Measurements from ENCODE around the gene CFAP299. TPM values are rescaled to one million over a fixed set of nuclear protein-coding genes. Genes with fewer than 3 reads are reported as not detected.

The CFAP299 gene
- polyA plus RNA-seq, 2 donors = not detected

DNA sequence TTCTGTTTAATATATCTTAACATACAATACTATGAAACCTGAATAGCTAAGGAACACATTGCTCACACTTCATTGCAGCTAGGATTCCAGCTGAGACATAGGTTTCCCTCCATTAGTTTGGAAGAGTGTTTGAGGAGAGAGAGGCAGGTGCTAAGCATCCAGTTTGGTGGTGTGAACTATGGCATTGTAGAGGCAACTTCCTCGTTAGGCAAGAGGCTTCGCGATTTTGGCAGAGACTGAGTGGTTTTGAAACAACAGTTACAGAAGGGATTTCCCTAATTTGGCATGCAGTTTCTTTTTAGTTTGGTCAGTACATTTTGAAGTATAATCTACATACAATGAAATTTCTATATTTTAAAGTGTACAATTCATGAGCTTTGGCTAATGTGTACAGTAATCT lies 577.9 kb downstream of the CFAP299 start:
- Histone ChIP-seq H3K27me3 (ENCODE audit: control insufficient read depth in 1 of 2, insufficient read depth in 2 of 2, low read length in 2 of 2) (peaks cover 0 to 4% of the 10 kb centered on the region in 2 donors), H3K4me3 (ENCODE audit: low read depth in 1 of 2, low read length in 2 of 2) (no peak overlapping the region), H3K4me1 (ENCODE audit: control insufficient read depth in 2 of 2, insufficient read depth in 2 of 2, low read length in 1 of 2) (no peaks in the 10 kb centered on the region), H3K27ac (ENCODE audit: low read depth in 2 of 2, low read length in 1 of 2) (no peak overlapping the region), H3K9me3 (ENCODE audit: control insufficient read depth in 2 of 2, insufficient read depth in 1 of 2, low read depth in 1 of 2, low read length in 1 of 2) (no peaks in the 10 kb centered on the region), H3K36me3 (ENCODE audit: control insufficient read depth in 2 of 2, insufficient read depth in 2 of 2, low read length in 1 of 2) (no peaks in the 10 kb centered on the region)
- WGBS, 2 donors = 39 to 46% methylated on average over 3 of the region's 3 CpGs

- no peaks in the 10 kb centered on the region for H3K36me3 ChIP-seq (ENCODE audit: control insufficient read depth in 2 of 2, insufficient read depth in 2 of 2, low read length in 1 of 2)
- H3K27me3 ChIP-seq (ENCODE audit: control insufficient read depth in 1 of 2, insufficient read depth in 2 of 2, low read length in 2 of 2) = peaks cover 0 to 2% of the 10 kb centered on the region in 2 donors
- no peak overlapping the region for H3K27ac ChIP-seq (ENCODE audit: low read depth in 2 of 2, low read length in 1 of 2)
- H3K4me3 ChIP-seq (ENCODE audit: low read depth in 1 of 2, low read length in 2 of 2) = no peak overlapping the region
- H3K9me3 ChIP-seq (ENCODE audit: control insufficient read depth in 2 of 2, insufficient read depth in 1 of 2, low read depth in 1 of 2, low read length in 1 of 2) = no peaks in the 10 kb centered on the region
- H3K4me1 ChIP-seq (ENCODE audit: control insufficient read depth in 2 of 2, insufficient read depth in 2 of 2, low read length in 1 of 2) = no peaks in the 10 kb centered on the region
- WGBS, 2 donors = 91% methylated on average over 3 of the region's 3 CpGs
Observed at GRCh38 chr4:80916770-80917169, 581.2 kb downstream of the CFAP299 start.

- H3K36me3 ChIP-seq (ENCODE audit: control insufficient read depth in 2 of 2, insufficient read depth in 2 of 2, low read length in 1 of 2) = no peaks in the 10 kb centered on the region
- no peak overlapping the region for H3K27ac ChIP-seq (ENCODE audit: low read depth in 2 of 2, low read length in 1 of 2)
- no peaks in the 10 kb centered on the region for H3K4me1 ChIP-seq (ENCODE audit: control insufficient read depth in 2 of 2, insufficient read depth in 2 of 2, low read length in 1 of 2)
- no peaks in the 10 kb centered on the region for H3K9me3 ChIP-seq (ENCODE audit: control insufficient read depth in 2 of 2, insufficient read depth in 1 of 2, low read depth in 1 of 2, low read length in 1 of 2)
- H3K27me3 ChIP-seq (ENCODE audit: control insufficient read depth in 1 of 2, insufficient read depth in 2 of 2, low read length in 2 of 2) = peaks cover 0 to 2% of the 10 kb centered on the region in 2 donors
- no peak overlapping the region for H3K4me3 ChIP-seq (ENCODE audit: low read depth in 1 of 2, low read length in 2 of 2)
Observed at GRCh38 chr4:80918004-80918403, 582.5 kb downstream of the CFAP299 start.

DNA sequence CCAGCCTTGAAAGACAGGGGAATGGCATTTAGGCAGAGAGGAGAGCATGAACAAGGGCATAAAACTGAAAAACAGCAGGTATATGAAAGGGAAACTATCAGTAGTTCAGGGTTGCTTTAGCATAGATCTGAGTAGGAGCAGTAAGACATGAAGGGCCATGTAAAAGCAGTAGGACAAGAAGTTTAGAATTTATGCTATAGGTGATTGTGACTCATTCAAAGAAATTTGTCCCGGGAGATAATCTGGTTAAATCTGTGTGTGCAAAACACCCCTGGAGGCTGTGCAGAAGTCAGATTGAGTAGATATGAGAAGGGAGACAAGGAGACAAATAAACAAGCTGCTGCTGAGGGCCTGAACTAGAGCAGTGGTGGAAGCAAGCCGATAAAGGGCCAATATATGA lies 585.9 kb downstream of the CFAP299 start:
- WGBS, 2 donors = 57 to 68% methylated on average over 2 of the region's 2 CpGs
- H3K36me3 ChIP-seq (ENCODE audit: control insufficient read depth in 2 of 2, insufficient read depth in 2 of 2, low read length in 1 of 2) = no peaks in the 10 kb centered on the region
- no peak overlapping the region for H3K27ac ChIP-seq (ENCODE audit: low read depth in 2 of 2, low read length in 1 of 2)
- no peak overlapping the region for H3K4me3 ChIP-seq (ENCODE audit: low read depth in 1 of 2, low read length in 2 of 2)
- no peaks in the 10 kb centered on the region for H3K4me1 ChIP-seq (ENCODE audit: control insufficient read depth in 2 of 2, insufficient read depth in 2 of 2, low read length in 1 of 2)
- H3K9me3 ChIP-seq (ENCODE audit: control insufficient read depth in 2 of 2, insufficient read depth in 1 of 2, low read depth in 1 of 2, low read length in 1 of 2) = no peaks in the 10 kb centered on the region
- H3K27me3 ChIP-seq (ENCODE audit: control insufficient read depth in 1 of 2, insufficient read depth in 2 of 2, low read length in 2 of 2) = peaks cover 0 to 2% of the 10 kb centered on the region in 2 donors

GRCh38 chr4:80922941-80923340 lies 587.4 kb downstream of the CFAP299 start:
- Histone ChIP-seq H3K4me3 (ENCODE audit: low read depth in 1 of 2, low read length in 2 of 2) (no peak overlapping the region), H3K36me3 (ENCODE audit: control insufficient read depth in 2 of 2, insufficient read depth in 2 of 2, low read length in 1 of 2) (no peaks in the 10 kb centered on the region), H3K27ac (ENCODE audit: low read depth in 2 of 2, low read length in 1 of 2) (no peak overlapping the region), H3K27me3 (ENCODE audit: control insufficient read depth in 1 of 2, insufficient read depth in 2 of 2, low read length in 2 of 2) (no peaks in the 10 kb centered on the region), H3K9me3 (ENCODE audit: control insufficient read depth in 2 of 2, insufficient read depth in 1 of 2, low read depth in 1 of 2, low read length in 1 of 2) (no peaks in the 10 kb centered on the region), H3K4me1 (ENCODE audit: control insufficient read depth in 2 of 2, insufficient read depth in 2 of 2, low read length in 1 of 2) (no peaks in the 10 kb centered on the region)
- WGBS, 2 donors = 82 to 85% methylated on average over 2 of the region's 2 CpGs

DNA sequence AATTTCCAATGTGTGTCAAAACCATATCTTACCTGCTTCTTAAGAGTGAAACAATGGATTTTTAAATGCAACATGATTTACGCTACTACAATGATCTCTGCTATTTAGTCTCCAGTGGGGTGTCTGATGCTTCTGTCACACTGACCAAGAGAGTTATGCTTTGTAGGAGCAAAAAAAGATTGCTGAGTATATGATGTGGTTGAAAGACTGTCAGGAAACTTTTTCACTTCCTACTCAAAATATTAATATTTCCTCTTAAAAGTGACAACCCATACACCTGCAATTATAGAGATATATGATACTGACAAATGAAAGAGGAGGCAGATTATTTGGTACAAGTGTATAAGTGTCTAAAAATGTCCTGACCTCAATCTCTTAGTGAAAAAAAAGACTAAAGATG lies 589.8 kb downstream of the CFAP299 start:
- no peaks in the 10 kb centered on the region for H3K9me3 ChIP-seq (ENCODE audit: control insufficient read depth in 2 of 2, insufficient read depth in 1 of 2, low read depth in 1 of 2, low read length in 1 of 2)
- WGBS, 2 donors = 94 to 100% methylated on average over 1 of the region's 1 CpG
- no peak overlapping the region for H3K27ac ChIP-seq (ENCODE audit: low read depth in 2 of 2, low read length in 1 of 2)
- H3K4me1 ChIP-seq (ENCODE audit: control insufficient read depth in 2 of 2, insufficient read depth in 2 of 2, low read length in 1 of 2) = no peaks in the 10 kb centered on the region
- no peak overlapping the region for H3K4me3 ChIP-seq (ENCODE audit: low read depth in 1 of 2, low read length in 2 of 2)
- no peaks in the 10 kb centered on the region for H3K36me3 ChIP-seq (ENCODE audit: control insufficient read depth in 2 of 2, insufficient read depth in 2 of 2, low read length in 1 of 2)
- no peaks in the 10 kb centered on the region for H3K27me3 ChIP-seq (ENCODE audit: control insufficient read depth in 1 of 2, insufficient read depth in 2 of 2, low read length in 2 of 2)

DNA sequence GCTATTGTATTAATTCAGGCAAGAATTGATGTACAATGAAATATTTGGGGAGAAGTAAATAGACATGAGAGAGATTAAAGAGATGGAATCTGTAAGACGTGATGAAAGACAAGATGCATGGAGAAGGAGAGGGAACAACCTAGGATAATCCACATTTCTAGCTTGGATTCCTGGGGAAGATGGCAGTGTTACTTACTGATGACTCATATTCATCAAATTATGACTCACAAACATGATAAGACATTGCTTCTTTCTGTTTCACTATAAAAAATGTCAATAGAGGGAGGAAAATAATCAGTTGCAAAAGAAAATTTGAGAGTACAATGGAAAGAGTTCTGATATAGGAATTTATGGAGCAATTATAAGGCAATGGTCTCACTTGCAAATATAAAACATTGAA lies 590.9 kb downstream of the CFAP299 start:
- Histone ChIP-seq H3K36me3 (ENCODE audit: control insufficient read depth in 2 of 2, insufficient read depth in 2 of 2, low read length in 1 of 2) (no peaks in the 10 kb centered on the region), H3K4me1 (ENCODE audit: control insufficient read depth in 2 of 2, insufficient read depth in 2 of 2, low read length in 1 of 2) (no peaks in the 10 kb centered on the region), H3K4me3 (ENCODE audit: low read depth in 1 of 2, low read length in 2 of 2) (no peak overlapping the region), H3K27ac (ENCODE audit: low read depth in 2 of 2, low read length in 1 of 2) (no peak overlapping the region), H3K27me3 (ENCODE audit: control insufficient read depth in 1 of 2, insufficient read depth in 2 of 2, low read length in 2 of 2) (no peaks in the 10 kb centered on the region), H3K9me3 (ENCODE audit: control insufficient read depth in 2 of 2, insufficient read depth in 1 of 2, low read depth in 1 of 2, low read length in 1 of 2) (no peaks in the 10 kb centered on the region)
- WGBS, 2 donors = 57 to 59% methylated on average over 1 of the region's 1 CpG

GRCh38 chr4:80926891-80927290 lies 591.4 kb downstream of the CFAP299 start:
- Histone ChIP-seq H3K4me1 (ENCODE audit: control insufficient read depth in 2 of 2, insufficient read depth in 2 of 2, low read length in 1 of 2) (no peaks in the 10 kb centered on the region), H3K9me3 (ENCODE audit: control insufficient read depth in 2 of 2, insufficient read depth in 1 of 2, low read depth in 1 of 2, low read length in 1 of 2) (no peaks in the 10 kb centered on the region), H3K27ac (ENCODE audit: low read depth in 2 of 2, low read length in 1 of 2) (no peak overlapping the region), H3K36me3 (ENCODE audit: control insufficient read depth in 2 of 2, insufficient read depth in 2 of 2, low read length in 1 of 2) (no peaks in the 10 kb centered on the region), H3K4me3 (ENCODE audit: low read depth in 1 of 2, low read length in 2 of 2) (no peak overlapping the region), H3K27me3 (ENCODE audit: control insufficient read depth in 1 of 2, insufficient read depth in 2 of 2, low read length in 2 of 2) (no peaks in the 10 kb centered on the region)
- WGBS, 2 donors = 52 to 67% methylated on average over 1 of the region's 1 CpG

DNA sequence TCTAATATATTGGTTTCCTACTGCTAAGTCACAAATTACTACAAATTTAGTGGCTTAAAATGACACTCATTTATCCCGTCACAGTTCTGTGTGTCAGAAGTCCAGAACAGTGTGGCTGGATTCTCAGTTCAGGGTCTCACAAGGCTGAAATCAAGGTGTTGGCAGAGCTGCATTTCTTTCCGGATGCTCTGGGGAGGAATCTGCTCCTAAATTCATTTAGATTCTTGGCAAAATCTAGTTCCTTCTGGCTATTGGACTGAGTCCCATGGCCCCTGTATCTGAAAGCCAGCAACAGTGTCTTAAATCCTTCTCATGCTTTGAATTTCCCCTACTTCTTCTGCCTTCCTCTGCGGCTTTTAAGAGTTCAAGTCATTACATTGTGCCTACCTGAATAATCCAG lies 591.9 kb downstream of the CFAP299 start:
- WGBS, 2 donors = 60% methylated on average over 3 of the region's 3 CpGs
- Histone ChIP-seq H3K4me3 (ENCODE audit: low read depth in 1 of 2, low read length in 2 of 2) (no peak overlapping the region), H3K4me1 (ENCODE audit: control insufficient read depth in 2 of 2, insufficient read depth in 2 of 2, low read length in 1 of 2) (no peaks in the 10 kb centered on the region)

DNA sequence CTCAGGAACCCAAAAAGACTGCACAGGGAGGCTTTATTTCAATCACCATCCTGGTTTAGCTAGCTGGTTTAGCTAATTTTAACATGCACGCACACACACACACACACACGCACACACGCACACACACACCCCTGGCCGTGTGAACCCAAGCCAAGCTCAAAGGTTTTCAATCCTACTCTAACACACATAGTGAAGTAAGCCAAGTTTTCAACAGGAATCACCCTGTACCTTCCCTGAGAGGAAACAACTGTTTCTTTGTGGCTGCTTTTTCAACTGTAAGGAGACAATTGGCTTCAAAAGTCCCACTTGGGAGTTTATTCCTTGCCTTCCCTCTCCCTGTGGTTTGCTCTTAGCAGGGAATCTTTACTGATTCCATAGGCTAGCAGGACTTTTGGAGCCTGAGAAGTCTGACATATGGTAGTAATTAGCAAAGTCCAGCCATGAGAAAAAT lies 596.1 kb downstream of the CFAP299 start:
- Histone ChIP-seq H3K4me1 (ENCODE audit: control insufficient read depth in 2 of 2, insufficient read depth in 2 of 2, low read length in 1 of 2) (no peaks in the 10 kb centered on the region), H3K9me3 (ENCODE audit: control insufficient read depth in 2 of 2, insufficient read depth in 1 of 2, low read depth in 1 of 2, low read length in 1 of 2) (no peaks in the 10 kb centered on the region), H3K27ac (ENCODE audit: low read depth in 2 of 2, low read length in 1 of 2) (no peak overlapping the region), H3K36me3 (ENCODE audit: control insufficient read depth in 2 of 2, insufficient read depth in 2 of 2, low read length in 1 of 2) (no peaks in the 10 kb centered on the region), H3K4me3 (ENCODE audit: low read depth in 1 of 2, low read length in 2 of 2) (no peak overlapping the region), H3K27me3 (ENCODE audit: control insufficient read depth in 1 of 2, insufficient read depth in 2 of 2, low read length in 2 of 2) (no peaks in the 10 kb centered on the region)
- WGBS, 2 donors = 52 to 68% methylated on average over 4 of the region's 4 CpGs

More for the DNA sequence above, 591.9 kb downstream of the CFAP299 start:
- no peak overlapping the region for H3K27ac ChIP-seq (ENCODE audit: low read depth in 2 of 2, low read length in 1 of 2)
- H3K27me3 ChIP-seq (ENCODE audit: control insufficient read depth in 1 of 2, insufficient read depth in 2 of 2, low read length in 2 of 2) = no peaks in the 10 kb centered on the region
- no peaks in the 10 kb centered on the region for H3K9me3 ChIP-seq (ENCODE audit: control insufficient read depth in 2 of 2, insufficient read depth in 1 of 2, low read depth in 1 of 2, low read length in 1 of 2)
- no peaks in the 10 kb centered on the region for H3K36me3 ChIP-seq (ENCODE audit: control insufficient read depth in 2 of 2, insufficient read depth in 2 of 2, low read length in 1 of 2)
